ACC112 (cell line): ENCODE measurements around the gene FDXR.
A peak's percentile ranks its signal among the peaks of the same experiment; 100 is the strongest.

Experiments used
- H2AFZ ChIP-seq: fragments of 200-600 bp; sonication (generic); one replicate; pipeline ENCODE4 v1.6.0; 2017; ENCODE audit warnings: antibody characterized with exemption, low read length; ENCODE audit not compliant: unreplicated experiment
- H3K27ac ChIP-seq: fragments of 200-600 bp; sonication (generic); 2 replicates; pipeline ENCODE4 v1.5.1; 2014; ENCODE audit warnings: low read depth, mild to moderate bottlenecking, antibody characterized with exemption, low read length, moderate library complexity
- H3K27me3 ChIP-seq: fragments of 200-600 bp; sonication (generic); 2 replicates; pipeline ENCODE4 v1.6.1; 2014; ENCODE audit warnings: mild to moderate bottlenecking, antibody characterized with exemption, low read length, moderate library complexity, mixed read lengths; ENCODE audit not compliant: insufficient read depth
- H3K36me3 ChIP-seq: fragments of 200-600 bp; sonication (generic); 2 replicates; pipeline ENCODE4 v1.6.1; 2016; ENCODE audit warnings: mild to moderate bottlenecking, antibody characterized with exemption, low read length, moderate library complexity, mixed read lengths; ENCODE audit not compliant: insufficient read depth
- H3K4me1 ChIP-seq: fragments of 200-600 bp; sonication (generic); one replicate; pipeline ENCODE4 v1.6.1; 2016; ENCODE audit warnings: low read length, mixed read lengths; ENCODE audit not compliant: insufficient read depth, unreplicated experiment, control insufficient read depth
- H3K4me3 ChIP-seq: fragments of 200-600 bp; sonication (generic); 2 replicates; pipeline ENCODE4 v1.5.1; 2014; ENCODE audit warnings: mild to moderate bottlenecking, low read depth, low read length
- H3K79me2 ChIP-seq: fragments of 200-600 bp; sonication (generic); one replicate; pipeline ENCODE4 v1.6.0; 2016; ENCODE audit warnings: low read length; ENCODE audit not compliant: control insufficient read depth, unreplicated experiment, insufficient read depth

Gene FDXR

GRCh38 chr17:74862108-74862901 lies 10.5 kb downstream of the FDXR start:
- peaks cover 7% of the 10 kb centered on the region for H3K4me1 ChIP-seq
- H3K27me3 ChIP-seq, result peaks cover 47% of the 10 kb centered on the region
- no peak overlapping the region for H2AFZ ChIP-seq
- H3K36me3 ChIP-seq, result no peaks in the 10 kb centered on the region
- H3K4me3 ChIP-seq, result 0 out of 2 replicates have a peak overlapping the region, but pooled peaks have one; percentile 21
- H3K27ac ChIP-seq, result no peak overlapping the region
- H3K79me2 ChIP-seq, result no peaks in the 10 kb centered on the region

DNA sequence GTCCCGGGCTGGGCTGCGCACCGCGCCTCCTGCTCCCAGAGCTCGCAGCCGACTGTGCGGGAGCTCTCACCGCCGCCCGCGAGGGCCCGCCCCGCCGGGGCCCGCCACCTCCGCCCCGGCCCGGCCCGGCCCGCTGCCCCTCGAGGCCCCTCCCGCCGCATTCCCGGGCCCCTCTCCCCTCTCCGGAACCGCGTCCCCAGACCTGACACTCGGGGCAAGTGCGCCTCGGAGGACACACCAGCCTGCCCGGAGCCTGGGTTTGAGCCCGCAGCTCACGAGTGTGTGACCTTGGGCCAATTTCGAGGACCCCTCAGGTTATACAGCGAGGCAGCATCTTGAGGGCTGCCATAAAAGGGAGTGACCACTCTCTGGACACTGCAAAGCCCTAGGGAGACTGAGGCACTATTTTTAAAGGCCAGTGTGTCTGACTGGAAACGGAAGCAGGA lies 11.1 kb downstream of the FDXR start:
- no peaks in the 10 kb centered on the region for H3K79me2 ChIP-seq
- peaks cover 7% of the 10 kb centered on the region for H3K4me1 ChIP-seq
- H3K4me3 ChIP-seq, result 0 out of 2 replicates have a peak overlapping the region, but pooled peaks have one; percentile 21
- H2AFZ ChIP-seq, result no peak overlapping the region
- peaks cover 53% of the 10 kb centered on the region for H3K27me3 ChIP-seq
- H3K36me3 ChIP-seq, result no peaks in the 10 kb centered on the region
- no peak overlapping the region for H3K27ac ChIP-seq

GRCh38 chr17:74860872-74861661 lies 11.7 kb downstream of the FDXR start:
- Histone ChIP-seq H2AFZ (no peak overlapping the region), H3K27ac (no peak overlapping the region), H3K79me2 (no peaks in the 10 kb centered on the region), H3K4me3 (0 out of 2 replicates have a peak overlapping the region, but pooled peaks have one; percentile 9), H3K36me3 (no peaks in the 10 kb centered on the region), H3K27me3 (peaks cover 56% of the 10 kb centered on the region), H3K4me1 (peaks cover 7% of the 10 kb centered on the region)

- no peak overlapping the region for H3K27ac ChIP-seq
- no peak overlapping the region for H2AFZ ChIP-seq
- H3K27me3 ChIP-seq, result peaks cover 61% of the 10 kb centered on the region
- H3K4me1 ChIP-seq, result peaks cover 7% of the 10 kb centered on the region
- 0 out of 2 replicates have a peak overlapping the region, but pooled peaks have one; percentile 9 for H3K4me3 ChIP-seq
- H3K36me3 ChIP-seq, result no peaks in the 10 kb centered on the region
- no peaks in the 10 kb centered on the region for H3K79me2 ChIP-seq
Measured at GRCh38 chr17:74860229-74860871, 12.4 kb downstream of the FDXR start.

DNA sequence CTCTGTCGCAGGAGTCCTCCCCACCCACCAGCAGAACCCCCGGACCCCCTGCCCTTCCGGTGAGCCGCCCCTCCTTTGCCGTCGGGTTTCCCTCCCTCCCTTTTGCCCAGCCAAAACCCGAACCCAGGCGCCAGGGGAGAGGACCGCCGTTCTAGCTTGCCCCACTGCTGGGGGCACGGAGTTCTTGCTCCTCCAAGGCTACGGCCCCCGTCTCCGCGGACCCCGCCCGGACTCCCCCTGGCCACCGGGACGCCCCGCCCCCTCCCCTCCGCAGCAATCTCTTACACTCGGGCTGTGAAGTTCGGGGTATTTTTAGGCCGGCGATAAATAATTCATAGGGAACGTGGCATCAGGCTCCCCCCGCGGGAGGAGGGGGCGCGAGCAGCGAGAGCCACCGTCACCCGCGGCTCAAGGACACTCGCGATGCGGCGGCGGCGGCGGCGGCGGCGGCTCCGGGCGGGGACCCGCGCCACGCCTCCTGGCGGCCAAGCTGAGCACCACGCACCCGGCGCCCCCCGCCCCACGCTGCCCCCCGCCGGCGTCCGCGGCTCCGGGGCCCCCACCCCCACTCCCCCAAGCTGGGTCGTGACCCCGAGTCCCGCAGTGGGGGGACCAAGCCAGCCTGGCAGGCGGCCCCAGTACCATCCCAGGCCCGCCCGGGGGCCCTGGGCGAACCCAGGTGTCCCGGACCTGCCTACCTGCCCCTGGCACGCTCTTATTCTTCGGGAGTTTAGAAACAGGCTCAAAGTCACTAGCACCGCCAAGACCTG lies 13.2 kb downstream of the FDXR start, which contains the start of gene GRIN2C:
Gene GRIN2C, minus strand, starts transcription at position 427 of the 770 bp plus-strand sequence. CDS start 4,793 bp downstream, outside the sequence.
- no peak within 1 kb of the TSS for H3K27ac ChIP-seq
- H3K36me3 ChIP-seq, result no peaks in the 10 kb centered on the region
- peaks cover 66% of the 10 kb centered on the region for H3K27me3 ChIP-seq
- H3K4me1 ChIP-seq, result peaks cover 7% of the 10 kb centered on the region
- H3K79me2 ChIP-seq, result no peaks in the 10 kb centered on the region
- no peak within 1 kb of the TSS for H2AFZ ChIP-seq
- H3K4me3 ChIP-seq, result 0 out of 2 replicates have a peak within 1 kb of the TSS, but pooled peaks have one; percentile 9

DNA sequence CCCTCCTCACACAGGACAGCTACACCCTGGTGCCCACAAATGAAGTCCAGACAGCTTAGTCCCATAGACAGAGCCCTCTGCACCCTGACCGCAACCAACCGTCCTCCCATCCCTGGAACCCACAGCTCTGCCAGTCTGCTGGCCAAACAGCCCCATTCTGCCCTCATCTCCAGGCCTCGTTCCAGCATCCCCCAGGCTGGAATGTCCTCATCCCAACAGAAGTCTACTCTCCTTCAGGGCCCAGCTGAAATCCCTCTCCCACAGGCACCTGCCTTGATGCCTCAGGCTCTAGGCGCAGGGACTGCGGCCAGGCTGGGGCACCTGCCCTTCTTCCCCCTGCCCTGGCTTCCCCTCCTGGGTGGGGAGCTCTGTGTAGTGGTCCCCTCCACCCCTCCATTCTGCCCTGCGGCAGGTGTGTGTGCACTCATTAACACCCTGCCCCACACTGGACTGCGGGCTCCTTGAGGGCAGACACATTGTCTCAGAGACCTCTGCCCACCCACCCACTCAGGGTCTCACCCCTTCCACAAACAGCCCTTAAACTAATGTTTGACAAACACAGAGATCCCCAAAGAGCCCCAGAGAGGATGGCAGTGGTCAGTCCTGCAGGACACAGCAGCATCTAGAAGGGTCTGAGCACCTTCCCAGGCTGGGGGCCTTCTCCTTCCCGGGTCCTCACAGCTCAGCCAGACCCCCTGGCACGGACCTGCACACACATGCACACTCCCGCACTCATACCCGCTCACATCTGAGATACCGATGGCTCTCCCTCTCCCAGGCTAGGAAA lies 13.9 kb downstream of the FDXR start:
- peaks cover 74% of the 10 kb centered on the region for H3K27me3 ChIP-seq
- no peak overlapping the region for H2AFZ ChIP-seq
- H3K79me2 ChIP-seq, result no peaks in the 10 kb centered on the region
- no peaks in the 10 kb centered on the region for H3K36me3 ChIP-seq
- H3K4me3 ChIP-seq, result no peak overlapping the region
- H3K4me1 ChIP-seq, result peaks cover 7% of the 10 kb centered on the region
- H3K27ac ChIP-seq, result no peak overlapping the region

GRCh38 chr17:74857191-74857590 lies 15.6 kb downstream of the FDXR start:
- no peaks in the 10 kb centered on the region for H3K36me3 ChIP-seq
- H3K4me3 ChIP-seq, result no peak overlapping the region
- peaks cover 87% of the 10 kb centered on the region for H3K27me3 ChIP-seq
- H3K4me1 ChIP-seq, result peaks cover 7% of the 10 kb centered on the region
- H2AFZ ChIP-seq, result no peak overlapping the region
- no peak overlapping the region for H3K27ac ChIP-seq
- no peaks in the 10 kb centered on the region for H3K79me2 ChIP-seq

GRCh38 chr17:74856112-74856511 lies 16.7 kb downstream of the FDXR start:
- no peaks in the 10 kb centered on the region for H3K79me2 ChIP-seq
- no peak overlapping the region for H3K27ac ChIP-seq
- H2AFZ ChIP-seq, result no peak overlapping the region
- H3K4me1 ChIP-seq, result peaks cover 2% of the 10 kb centered on the region
- no peaks in the 10 kb centered on the region for H3K36me3 ChIP-seq
- H3K4me3 ChIP-seq, result no peak overlapping the region
- H3K27me3 ChIP-seq, result peaks cover 89% of the 10 kb centered on the region

DNA sequence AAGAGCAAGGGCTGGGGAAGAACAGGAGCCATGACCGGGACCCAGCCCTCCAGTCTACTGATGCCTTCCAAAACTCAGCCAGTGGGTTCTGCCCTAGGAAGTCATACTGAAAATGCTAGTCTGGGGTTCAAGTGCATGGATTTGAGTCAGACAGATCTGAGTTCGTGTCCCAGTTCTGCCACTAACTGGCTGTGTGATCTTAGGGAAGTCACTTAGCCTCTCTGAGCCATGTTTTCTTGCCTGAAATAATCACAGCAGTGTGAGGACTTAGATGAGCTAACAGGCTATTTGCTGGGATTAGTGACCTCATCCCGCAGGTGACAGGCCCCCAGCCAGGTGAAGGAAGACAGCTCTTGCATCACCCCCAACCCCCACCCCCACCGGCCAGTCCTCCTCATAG lies 17.5 kb downstream of the FDXR start:
- Histone ChIP-seq H3K4me1 (no peaks in the 10 kb centered on the region), H2AFZ (no peak overlapping the region), H3K4me3 (no peak overlapping the region), H3K79me2 (no peaks in the 10 kb centered on the region), H3K27me3 (peaks cover 88% of the 10 kb centered on the region), H3K36me3 (no peaks in the 10 kb centered on the region), H3K27ac (no peak overlapping the region)
